ENCODE measurements around the gene MMP13. TPM values are rescaled to one million over a fixed set of nuclear protein-coding genes. Genes with fewer than 3 reads are reported as not detected.
A peak's percentile ranks its signal among the peaks of the same experiment; 100 is the strongest.

MMP13 gene
- total RNA-seq, 1 experiment from 2014 or later = not detected

DNA sequence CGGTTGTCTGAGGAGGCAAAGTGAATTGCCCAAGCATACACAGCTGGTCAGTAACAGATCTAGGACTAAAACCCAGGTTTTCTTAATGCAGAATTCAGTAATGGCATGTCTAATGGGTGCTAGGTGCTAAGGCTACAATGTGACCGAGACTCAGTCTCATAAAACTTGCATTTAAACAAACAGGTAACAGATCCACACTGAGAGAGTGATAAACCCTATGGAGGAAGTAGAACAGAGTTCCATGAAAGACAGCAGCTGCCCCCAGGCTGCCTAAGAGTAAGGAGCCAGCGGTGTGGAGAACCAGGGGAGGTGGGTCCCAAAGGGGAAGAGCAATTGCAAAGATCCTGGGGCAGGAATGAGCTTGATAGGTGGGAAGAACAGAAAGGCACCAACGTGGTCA lies 27.3 kb downstream of the MMP13 start:
- Histone ChIP-seq H3K9me3 (ENCODE audit: low read depth, low read length, poor library complexity, severe bottlenecking) (no peaks in the 10 kb centered on the region), H3K4me1 (ENCODE audit: insufficient read depth, low read length, poor library complexity, severe bottlenecking) (peaks cover 92% of the 10 kb centered on the region), H3K4me3 (ENCODE audit: low read depth, low read length, poor library complexity, severe bottlenecking) (no peak overlapping the region), H3K27me3 (replicated peaks; ENCODE audit: insufficient read depth, low read depth, low read length, poor library complexity) (no peaks in the 10 kb centered on the region), H3K27ac (ENCODE audit: low read depth, low read length, poor library complexity, severe bottlenecking) (peak overlapping the region; percentile 93), H3K36me3 (ENCODE audit: insufficient read depth, low read length, poor library complexity, severe bottlenecking) (no peaks in the 10 kb centered on the region)
- no TSS peak for BruUV-seq (replicated peaks)
- no peak for DNase-seq (ENCODE audit: low spot score)
- no peak for TF ChIP-seq EZH2 (IDR thresholded peaks at IDR 0.05; ENCODE audit: borderline replicate concordance, low read depth, low read length, poor library complexity, severe bottlenecking)
- TF ChIP-seq CTCF (conservative IDR thresholded peaks at IDR 0.05; ENCODE audit: low read depth, low read length) = no peak
- ChIA-PET POLR2A (ENCODE audit: low non-redundant PET) (no interaction called here), CTCF (no interaction called here)
- intact Hi-C loops (cut with micrococcal nuclease; ENCODE audit: unreplicated experiment) = no loop called here

GRCh38 chr11:102927624-102927990 lies 27.9 kb downstream of the MMP13 start:
- Histone ChIP-seq H3K27me3 (replicated peaks; ENCODE audit: insufficient read depth, low read depth, low read length, poor library complexity) (no peaks in the 10 kb centered on the region), H3K27ac (ENCODE audit: low read depth, low read length, poor library complexity, severe bottlenecking) (peak overlapping the region; percentile 93), H3K9me3 (ENCODE audit: low read depth, low read length, poor library complexity, severe bottlenecking) (no peaks in the 10 kb centered on the region), H3K4me1 (ENCODE audit: insufficient read depth, low read length, poor library complexity, severe bottlenecking) (peaks cover 92% of the 10 kb centered on the region), H3K36me3 (ENCODE audit: insufficient read depth, low read length, poor library complexity, severe bottlenecking) (no peaks in the 10 kb centered on the region), H3K4me3 (ENCODE audit: low read depth, low read length, poor library complexity, severe bottlenecking) (no peak overlapping the region)
- DNase-seq (ENCODE audit: low spot score) = no peak
- ChIA-PET POLR2A (ENCODE audit: low non-redundant PET) (no interaction called here), CTCF (no interaction called here)
- no TSS peak for BruUV-seq (replicated peaks)
- intact Hi-C loops (cut with micrococcal nuclease; ENCODE audit: unreplicated experiment) = no loop called here
- TF ChIP-seq CTCF (conservative IDR thresholded peaks at IDR 0.05; ENCODE audit: low read depth, low read length) = no peak
- no peak for TF ChIP-seq EZH2 (IDR thresholded peaks at IDR 0.05; ENCODE audit: borderline replicate concordance, low read depth, low read length, poor library complexity, severe bottlenecking)

DNA sequence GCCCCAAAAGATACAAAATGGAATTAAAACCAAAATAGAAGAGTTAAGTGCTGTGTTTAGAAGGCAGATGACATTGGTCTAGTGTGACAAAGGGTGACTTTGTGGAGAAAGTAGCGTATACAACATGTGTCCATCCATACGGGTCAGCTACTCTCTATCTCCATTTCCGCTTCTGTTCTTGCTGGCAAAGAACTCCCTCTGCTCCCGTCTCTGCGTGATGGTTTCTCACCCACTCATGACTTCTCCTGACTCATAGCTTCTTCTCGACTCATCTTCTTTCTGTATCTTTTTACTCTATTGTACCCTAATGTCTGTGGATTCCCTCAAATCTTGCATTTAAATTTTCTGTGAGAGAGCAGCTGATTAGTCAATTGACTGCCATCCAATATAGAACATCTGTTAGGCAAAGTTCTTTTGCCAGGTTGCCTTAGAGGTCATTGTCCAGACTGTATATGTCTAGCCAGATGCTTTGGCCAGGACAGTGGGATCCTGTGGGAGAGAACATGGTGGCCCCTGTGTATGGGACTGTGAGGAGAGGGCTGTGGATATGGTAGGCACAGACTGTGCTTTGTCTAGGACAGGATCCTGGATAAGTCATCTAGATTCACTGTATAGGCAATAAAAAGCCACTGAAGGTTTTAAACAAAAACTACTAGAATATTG lies 28.4 kb downstream of the MMP13 start:
- TF ChIP-seq CTCF (conservative IDR thresholded peaks at IDR 0.05; ENCODE audit: low read depth, low read length) (no peak), EZH2 (IDR thresholded peaks at IDR 0.05; ENCODE audit: borderline replicate concordance, low read depth, low read length, poor library complexity, severe bottlenecking) (no peak)
- no TSS peak for BruUV-seq (replicated peaks)
- intact Hi-C loops (cut with micrococcal nuclease; ENCODE audit: unreplicated experiment) = no loop called here
- H3K27ac ChIP-seq (ENCODE audit: low read depth, low read length, poor library complexity, severe bottlenecking) = peak overlapping the region; percentile 93
- no peaks in the 10 kb centered on the region for H3K36me3 ChIP-seq (ENCODE audit: insufficient read depth, low read length, poor library complexity, severe bottlenecking)
- peaks cover 92% of the 10 kb centered on the region for H3K4me1 ChIP-seq (ENCODE audit: insufficient read depth, low read length, poor library complexity, severe bottlenecking)
- no peak for DNase-seq (ENCODE audit: low spot score)
- H3K4me3 ChIP-seq (ENCODE audit: low read depth, low read length, poor library complexity, severe bottlenecking) = no peak overlapping the region
- ChIA-PET CTCF (no interaction called here), POLR2A (ENCODE audit: low non-redundant PET) (no interaction called here)
- no peaks in the 10 kb centered on the region for H3K9me3 ChIP-seq (ENCODE audit: low read depth, low read length, poor library complexity, severe bottlenecking)
- no peaks in the 10 kb centered on the region for H3K27me3 ChIP-seq (replicated peaks; ENCODE audit: insufficient read depth, low read depth, low read length, poor library complexity)
